H1 (cell line): ENCODE data around the gene MAFF. TPM values are rescaled to one million over a fixed set of nuclear protein-coding genes. Genes with fewer than 3 reads are reported as not detected.

Source experiments
- CHD7 ChIP-seq: fragments of 300-600 bp; sonication (generic); IDR thresholded peaks from 2 replicates; pipeline ENCODE4 v1.7.1; 2012; ENCODE audit warnings: low read length, moderate library complexity, mild to moderate bottlenecking, inconsistent platforms; ENCODE audit not compliant: insufficient replicate concordance
- CTBP2 ChIP-seq: IDR thresholded peaks from 2 replicates; pipeline ENCODE4 v1.7.0; 2011; ENCODE audit warnings: borderline replicate concordance, mild to moderate bottlenecking, moderate library complexity, mixed read lengths, low read length; ENCODE audit not compliant: insufficient read depth, insufficient read length
- E2F6 ChIP-seq: IDR thresholded peaks from 2 replicates; pipeline ENCODE4 v1.6.1; 2012; ENCODE audit warnings: inconsistent platforms
- EP300 ChIP-seq, 2 experiments: IDR thresholded peaks; 1 replicate in 1 of 2; 2 replicates in 1 of 2; pipeline ENCODE4 v1.6.1; 2011 to 2012; ENCODE audit warnings: low read depth in 2 of 2, low read length in 2 of 2, mild to moderate bottlenecking in 2 of 2, borderline replicate concordance in 1 of 2, inconsistent platforms in 1 of 2, moderate library complexity in 1 of 2
- GTF2F1 ChIP-seq: IDR thresholded peaks from 2 replicates; pipeline ENCODE4 v1.6.1; 2012; ENCODE audit warnings: low read depth, low read length, improper control_type of control experiment, borderline replicate concordance
- KDM1A ChIP-seq: fragments of 200-600, 300-600 bp; sonication (generic); IDR thresholded peaks from 2 replicates; pipeline ENCODE4 v1.7.1; 2016; ENCODE audit warnings: mild to moderate bottlenecking, low read length, borderline replicate concordance
- KDM4A ChIP-seq: IDR thresholded peaks from one replicate; pipeline ENCODE4 v1.7.1; 2012; ENCODE audit warnings: low read depth, mild to moderate bottlenecking, moderate library complexity, low read length, inconsistent platforms; ENCODE audit not compliant: severe bottlenecking
- POLR2AphosphoS5 ChIP-seq: IDR thresholded peaks from 2 replicates; pipeline ENCODE4 v1.6.1; 2011; ENCODE audit warnings: low read depth, low read length
- RXRA ChIP-seq: IDR thresholded peaks from 2 replicates; pipeline ENCODE4 v1.6.1; 2011; ENCODE audit warnings: low read depth, mild to moderate bottlenecking, low read length, moderate library complexity; ENCODE audit not compliant: insufficient read depth
- SP1 ChIP-seq: IDR thresholded peaks from 2 replicates; pipeline ENCODE4 v1.6.1; 2011; ENCODE audit warnings: low read depth, low read length
- TAF7 ChIP-seq: optimal IDR thresholded peaks from 2 replicates; pipeline ENCODE3; 2011; ENCODE audit warnings: low read depth, mild to moderate bottlenecking, inconsistent platforms, low read length, moderate library complexity, borderline replicate concordance
- polyA plus RNA-seq, 7 experiments: library from polyadenylated mRNA; depleted of rRNA in 3 of 7; stranded (reverse) in 5 of 7; unstranded in 2 of 7; fragments of >200 nt in 5 of 7; fragments of 200-250 nt in 2 of 7; gene quantifications; 1 replicate in 5 of 7; 2 replicates in 1 of 7; 4 replicates in 1 of 7; pipeline versions ENCODE4 v1.2.1 to v1.2.3, GENCODE V29; 2011 to 2013; ENCODE audit warnings: missing spikeins in 2 of 7, mixed read lengths in 2 of 7
- total RNA-seq: library from RNA; stranded (reverse); fragmentation: NEBNext Ultra II Directional; extraction: Animal tissue kit (Norgen Biotek cat#: 25700); gene quantifications from 2 replicates; pipeline ENCODE4 v1.2.1, GENCODE V29; 2021

Gene MAFF
- total and polyA plus RNA-seq, 2 of the 8 experiments (the other 6 are each of a cell fraction or from before 2014, with no cell fraction given), result 1.5 to 6.3 TPM

- TF ChIP-seq CHD7, result no peak
- no peak for TF ChIP-seq POLR2AphosphoS5
- no peak for TF ChIP-seq GTF2F1
- TF ChIP-seq EP300 (IDR thresholded peaks at IDR 0.05; ENCODE audit: borderline replicate concordance in 1 of 2, low read depth in 2 of 2, low read length in 2 of 2), result no peak
- TF ChIP-seq KDM4A, result no peak
- no peak for TF ChIP-seq E2F6
- TF ChIP-seq RXRA, result no peak
- no peak for TF ChIP-seq KDM1A
- TF ChIP-seq CTBP2, result no peak
- TF ChIP-seq TAF7, result no peak
- no peak for TF ChIP-seq SP1
Observed at GRCh38 chr22:38222797-38223119, 21.0 kb downstream of the MAFF start (continued).
